H1 (cell line): ENCODE results near the gene NR1H2. TPM values are rescaled to one million over a fixed set of nuclear protein-coding genes. Genes with fewer than 3 reads are reported as not detected.

Experiments used
- CTCF ChIA-PET: fragments of 300-600 bp; sonication (Branson Sonifier 250); formaldehyde crosslinking; loops from one replicate; lab custom pipeline; 2021; ENCODE audit not compliant: partially characterized antibody; lab: Charles Lee
- POLR2A ChIA-PET: fragments of 300-600 bp; sonication (Branson Sonifier 250); formaldehyde crosslinking; loops from one replicate; lab custom pipeline; 2021; ENCODE audit warnings: inconsistent platforms; ENCODE audit not compliant: partially characterized antibody; lab: Charles Lee
- DNase-seq, 2 experiments: peaks; one replicate each; pipeline versions ENCODE4 v3.0.0 to v3.0.0-alpha.2; 2010 to 2022; ENCODE audit warnings: low spot score in 2 of 2, low read depth in 1 of 2, mixed read lengths in 1 of 2
- FAIRE-seq: peaks from 2 replicates; lab custom pipeline; 2011; peaks lifted over from hg19 to GRCh38; lab: Jason Lieb, UNC
- H2AFZ ChIP-seq: 2 replicates; pipeline ENCODE4 v1.8.1; 2012; ENCODE audit warnings: low read length, inconsistent platforms
- H2AK5ac ChIP-seq: 2 replicates; pipeline ENCODE4 v1.6.1; 2013; ENCODE audit warnings: low read depth, low read length
- H2BK120ac ChIP-seq: replicated peaks from 2 replicates; pipeline ENCODE3; 2013; ENCODE audit warnings: low read depth, low read length, inconsistent platforms
- H2BK12ac ChIP-seq: 2 replicates; pipeline ENCODE4 v1.6.1; 2013; ENCODE audit warnings: low read depth, low read length
- H2BK15ac ChIP-seq: 2 replicates; pipeline ENCODE4 v1.6.1; 2013; ENCODE audit warnings: low read length
- H2BK20ac ChIP-seq: 2 replicates; pipeline ENCODE4 v1.6.1; 2013; ENCODE audit warnings: low read length
- H2BK5ac ChIP-seq: 2 replicates; pipeline ENCODE4 v1.6.1; 2013; ENCODE audit warnings: low read depth, low read length
- H3K14ac ChIP-seq: 2 replicates; pipeline ENCODE4 v1.6.1; 2013; ENCODE audit warnings: inconsistent platforms; ENCODE audit not compliant: insufficient read length
- H3K18ac ChIP-seq: 2 replicates; pipeline ENCODE4 v1.6.1; 2013; ENCODE audit warnings: low read length; ENCODE audit errors: extremely low read depth
- H3K23ac ChIP-seq: 2 replicates; pipeline ENCODE4 v1.6.1; 2013; ENCODE audit warnings: inconsistent platforms; ENCODE audit not compliant: insufficient read length
- H3K23me2 ChIP-seq: 2 replicates; pipeline ENCODE4 v1.6.1; 2013; ENCODE audit warnings: low read depth, low read length
- H3K27ac ChIP-seq: 2 replicates; pipeline ENCODE4 v1.6.1; 2011; ENCODE audit warnings: low read depth, low read length, inconsistent platforms
- H3K27me3 ChIP-seq, 4 experiments: replicated peaks in 1 of 4; 1 replicate in 1 of 4; 2 replicates in 3 of 4; pipeline versions ENCODE4 v1.6.1 to v1.8.1; 2011 to 2013; ENCODE audit warnings: low read length in 3 of 4, mild to moderate bottlenecking in 3 of 4, inconsistent platforms in 2 of 4, mixed read lengths in 2 of 4, moderate library complexity in 1 of 4; ENCODE audit not compliant: control insufficient read depth in 3 of 4, insufficient read depth in 3 of 4; ENCODE audit errors: extremely low read depth in 1 of 4
- H3K36me3 ChIP-seq, 4 experiments: 2 replicates each; pipeline versions ENCODE4 v1.6.1 to v1.8.1; 2011 to 2013; ENCODE audit warnings: mild to moderate bottlenecking in 4 of 4, low read length in 3 of 4, moderate library complexity in 2 of 4, control low read depth in 1 of 4, inconsistent platforms in 1 of 4; ENCODE audit not compliant: insufficient read depth in 4 of 4, control insufficient read depth in 2 of 4
- H3K4ac ChIP-seq: replicated peaks from 2 replicates; pipeline ENCODE3; 2013; ENCODE audit warnings: low read length, low read depth, mixed read lengths, inconsistent platforms; ENCODE audit not compliant: insufficient read length
- H3K4me1 ChIP-seq, 4 experiments: replicated peaks in 1 of 4; 1 replicate in 1 of 4; 2 replicates in 3 of 4; pipeline versions ENCODE4 v1.6.1 to v1.8.1; 2011 to 2013; ENCODE audit warnings: low read length in 3 of 4, inconsistent platforms in 2 of 4, mixed read lengths in 1 of 4; ENCODE audit not compliant: insufficient read depth in 4 of 4, control insufficient read depth in 3 of 4
- H3K4me2 ChIP-seq, 2 experiments: 2 replicates each; pipeline versions ENCODE4 v1.6.1 to v1.8.1; 2011 to 2013; ENCODE audit warnings: low read depth in 2 of 2, low read length in 2 of 2, control low read depth in 1 of 2, inconsistent platforms in 1 of 2, mild to moderate bottlenecking in 1 of 2; ENCODE audit not compliant: insufficient read depth in 1 of 2
- H3K4me3 ChIP-seq, 4 experiments: fragments of 200-600, 300-600 bp in 1 of 4; sonication (generic), shearing (Covaris generic), sonication (Bioruptor Twin) in 1 of 4; 2 replicates each; pipeline versions ENCODE4 v1.5.1 to v1.8.1; 2011 to 2016; ENCODE audit warnings: low read length in 4 of 4, low read depth in 3 of 4, control low read depth in 2 of 4, inconsistent platforms in 2 of 4, mild to moderate bottlenecking in 2 of 4, mixed read lengths in 1 of 4, moderate library complexity in 1 of 4; ENCODE audit not compliant: insufficient read depth in 2 of 4; ENCODE audit errors: extremely low read depth in 1 of 4
- H3K56ac ChIP-seq: replicated peaks from 2 replicates; pipeline ENCODE3; 2013; ENCODE audit warnings: low read depth, mild to moderate bottlenecking, mixed read lengths, low read length, inconsistent platforms; ENCODE audit not compliant: insufficient read length
- H3K79me1 ChIP-seq: 2 replicates; pipeline ENCODE4 v1.6.1; 2013; ENCODE audit warnings: low read depth, low read length, control low read depth
- H3K79me2 ChIP-seq, 2 experiments: 2 replicates each; pipeline versions ENCODE4 v1.6.1 to v1.8.1; 2012 to 2013; ENCODE audit warnings: low read length in 2 of 2, mild to moderate bottlenecking in 2 of 2, inconsistent platforms in 1 of 2; ENCODE audit not compliant: insufficient read depth in 2 of 2, control insufficient read depth in 1 of 2
- H3K9ac ChIP-seq, 4 experiments: replicated peaks in 1 of 4; 1 replicate in 1 of 4; 2 replicates in 3 of 4; pipeline versions ENCODE4 v1.6.1 to v1.8.1; 2011 to 2013; ENCODE audit warnings: low read depth in 3 of 4, low read length in 3 of 4, control low read depth in 2 of 4, mild to moderate bottlenecking in 2 of 4, moderate library complexity in 2 of 4, inconsistent platforms in 1 of 4; ENCODE audit errors: extremely low read depth in 1 of 4
- H3K9me3 ChIP-seq, 2 experiments: 2 replicates each; pipeline versions ENCODE4 v1.6.1 to v1.8.1; 2012 to 2013; ENCODE audit warnings: mild to moderate bottlenecking in 2 of 2, moderate library complexity in 2 of 2, control low read depth in 1 of 2, inconsistent platforms in 1 of 2, low read depth in 1 of 2, low read length in 1 of 2, mixed read lengths in 1 of 2; ENCODE audit not compliant: insufficient read depth in 2 of 2
- H4K20me1 ChIP-seq, 2 experiments: replicated peaks in 1 of 2; 2 replicates each; pipeline versions ENCODE3 to v1.8.1; 2011 to 2013; ENCODE audit warnings: inconsistent platforms in 2 of 2, low read length in 2 of 2, mild to moderate bottlenecking in 1 of 2; ENCODE audit not compliant: insufficient read depth in 2 of 2, control insufficient read depth in 1 of 2
- H4K5ac ChIP-seq: 2 replicates; pipeline ENCODE4 v1.6.1; 2013; ENCODE audit warnings: low read length, low read depth, mixed read lengths, inconsistent platforms; ENCODE audit not compliant: insufficient read length
- H4K8ac ChIP-seq: 2 replicates; pipeline ENCODE4 v1.8.0; 2013; ENCODE audit warnings: mild to moderate bottlenecking, moderate library complexity, low read length, inconsistent platforms; ENCODE audit not compliant: insufficient read depth; ENCODE audit errors: extremely low read depth
- H4K91ac ChIP-seq: replicated peaks from 2 replicates; pipeline ENCODE3; 2013; ENCODE audit warnings: low read length, mixed read lengths, inconsistent platforms; ENCODE audit not compliant: insufficient read length
- ASH2L ChIP-seq: fragments of 200-600, 300-600 bp; sonication (generic); IDR thresholded peaks from one replicate; pipeline ENCODE4 v1.7.1; 2017; ENCODE audit warnings: low read length
- BACH1 ChIP-seq: IDR thresholded peaks from 2 replicates; pipeline ENCODE4 v1.6.1; 2012; ENCODE audit warnings: low read length, improper control_type of control experiment
- BRCA1 ChIP-seq: IDR thresholded peaks from 2 replicates; pipeline ENCODE4 v1.6.1; 2012; ENCODE audit warnings: low read depth, low read length, improper control_type of control experiment
- GABPA ChIP-seq: IDR thresholded peaks from 2 replicates; pipeline ENCODE4 v1.6.1; 2011; ENCODE audit warnings: mild to moderate bottlenecking, low read length, moderate library complexity, borderline replicate concordance; ENCODE audit not compliant: insufficient read depth
- NRF1 ChIP-seq: IDR thresholded peaks from 2 replicates; pipeline ENCODE4 v1.6.1; 2011; ENCODE audit warnings: mild to moderate bottlenecking, low read depth, low read length, improper control_type of control experiment
- PHF8 ChIP-seq: fragments of 200-600 bp; sonication (generic); conservative IDR thresholded peaks from 2 replicates; pipeline ENCODE4 v1.7.1; 2012; ENCODE audit warnings: low read depth, mild to moderate bottlenecking, inconsistent platforms, low read length, moderate library complexity
- RAD21 ChIP-seq, 2 experiments: IDR thresholded peaks in 1 of 2; conservative IDR thresholded peaks in 1 of 2; 2 replicates each; pipeline ENCODE4 v1.6.1; 2011; ENCODE audit warnings: low read depth in 2 of 2, low read length in 2 of 2, improper control_type of control experiment in 1 of 2, inconsistent platforms in 1 of 2, mild to moderate bottlenecking in 1 of 2, moderate library complexity in 1 of 2
- RBBP5 ChIP-seq: IDR thresholded peaks from 2 replicates; pipeline ENCODE4 v1.7.1; 2012; ENCODE audit warnings: low read depth, mild to moderate bottlenecking, inconsistent platforms, low read length, moderate library complexity, borderline replicate concordance
- SRF ChIP-seq: IDR thresholded peaks from 2 replicates; pipeline ENCODE4 v1.6.1; 2011; ENCODE audit warnings: mild to moderate bottlenecking, low read depth, low read length, moderate library complexity
- TCF12 ChIP-seq: IDR thresholded peaks from 2 replicates; pipeline ENCODE4 v1.6.1; 2011; ENCODE audit warnings: low read depth, mild to moderate bottlenecking, low read length
- USF2 ChIP-seq: IDR thresholded peaks from 2 replicates; pipeline ENCODE4 v1.6.1; 2011; ENCODE audit warnings: low read length, improper control_type of control experiment
- WGBS, 2 experiments: shearing (Covaris generic) in 1 of 2; methylation state at CpG; one replicate each; pipeline versions ENCODE4 v1.1.6 to v1.1.7; 2013 to 2015; ENCODE audit warnings: low lambda C conversion rate in 2 of 2, mixed read lengths in 2 of 2, inconsistent platforms in 1 of 2, low coverage in 1 of 2, missing lambda C conversion rate in 1 of 2; ENCODE audit not compliant: insufficient replicate concordance in 2 of 2, insufficient coverage in 1 of 2, insufficient read length in 1 of 2; ENCODE audit errors: extremely low coverage in 1 of 2, missing lambda C conversion rate in 1 of 2; 5-methylcytosine and 5-hydroxymethylcytosine counted together
- polyA plus RNA-seq, 7 experiments: library from polyadenylated mRNA; depleted of rRNA in 3 of 7; stranded (reverse) in 5 of 7; unstranded in 2 of 7; fragments of >200 nt in 5 of 7; fragments of 200-250 nt in 2 of 7; gene quantifications; 1 replicate in 5 of 7; 2 replicates in 1 of 7; 4 replicates in 1 of 7; pipeline versions ENCODE4 v1.2.1 to v1.2.3, GENCODE V29; 2011 to 2013; ENCODE audit warnings: missing spikeins in 2 of 7, mixed read lengths in 2 of 7
- total RNA-seq: library from RNA; stranded (reverse); fragmentation: NEBNext Ultra II Directional; extraction: Animal tissue kit (Norgen Biotek cat#: 25700); gene quantifications from 2 replicates; pipeline ENCODE4 v1.2.1, GENCODE V29; 2021

Gene NR1H2
- total and polyA plus RNA-seq, 2 of the 8 experiments (the other 6 are each of a cell fraction or from before 2014, with no cell fraction given): 40.3 to 47.5 TPM

GRCh38 chr19:50428772-50429463 is 52.7 kb downstream of the NR1H2 start:
- peaks cover 3% of the 10 kb centered on the region; the same call in 1 of the 2 replicates for H3K23me2 ChIP-seq
- H3K36me3 ChIP-seq: no peaks in the 10 kb centered on the region
- no peak overlapping the region for H2BK5ac ChIP-seq
- 0 out of 2 replicates have a peak overlapping the region, but pooled peaks have one; percentile 46 for H2BK15ac ChIP-seq
- H3K18ac ChIP-seq: no peak overlapping the region
- FAIRE-seq (no peak), DNase-seq (no peak)
- H3K56ac ChIP-seq: no peak overlapping the region
- no peak overlapping the region for H4K8ac ChIP-seq
- no peak overlapping the region for H3K23ac ChIP-seq
- ChIA-PET CTCF (interaction anchor here (1.4 to 2.1 kb wide), 6 partner anchors 32 to 67 kb away, joined by 3 to 10 read pairs (median 6); partner anchors contain the start of gene POLD1), POLR2A (interaction anchor here (0.6 to 3.1 kb wide), 10 partner anchors 9 to 115 kb away, joined by 3 to 16 read pairs (median 4); partner anchors contain the start of genes POLD1 and SPIB)
- 91% methylated on average over 7 of the region's 7 CpGs; no CpG with 5 or more reads in 1 of the 2 experiments for WGBS, 2 experiments
- H2AK5ac ChIP-seq: no peak overlapping the region
- no peaks in the 10 kb centered on the region for H3K9me3 ChIP-seq
- H3K79me1 ChIP-seq: no peaks in the 10 kb centered on the region
- 0 out of 4 replicates have a peak overlapping the region, but pooled peaks of 1 of the 2 experiments have one; percentile 52 for H3K4me2 ChIP-seq
- peaks cover 2 to 18% (median 12%) of the 10 kb centered on the region in 4 experiments for H3K4me1 ChIP-seq
- H4K5ac ChIP-seq: no peak overlapping the region
- no peak overlapping the region for H3K27ac ChIP-seq
- H3K27me3 ChIP-seq: peaks cover 0 to 19% (median 8%) of the 10 kb centered on the region in 4 experiments; a peak in 4 of 7 replicates
- no peak overlapping the region for H3K14ac ChIP-seq
- no peak overlapping the region for H4K91ac ChIP-seq
- no peak overlapping the region for H3K9ac ChIP-seq
- H4K20me1 ChIP-seq: no peaks in the 10 kb centered on the region
- no peak overlapping the region for H3K4ac ChIP-seq
- no peak overlapping the region for H2AFZ ChIP-seq
- H2BK120ac ChIP-seq: no peak overlapping the region
- H2BK12ac ChIP-seq: peak overlapping the region; percentile 23; the same call in 1 of the 2 replicates
- H3K79me2 ChIP-seq: no peaks in the 10 kb centered on the region
- no peak overlapping the region for H2BK20ac ChIP-seq
- no peak overlapping the region for H3K4me3 ChIP-seq
- TF ChIP-seq USF2: no peak
- no peak for TF ChIP-seq RAD21 (IDR thresholded peaks at IDR 0.05 in 1 of 2, conservative IDR thresholded peaks at IDR 0.05 in 1 of 2; ENCODE audit: low read depth in 2 of 2, low read length in 2 of 2)
- no peak for TF ChIP-seq GABPA
- TF ChIP-seq TCF12: no peak
- TF ChIP-seq ASH2L: no peak
- TF ChIP-seq RBBP5: no peak
- TF ChIP-seq BACH1: no peak
- TF ChIP-seq NRF1: no peak
- TF ChIP-seq SRF: no peak
- no peak for TF ChIP-seq PHF8
- TF ChIP-seq BRCA1: no peak
